Measurements from ENCODE around the gene ACAP1.

The ACAP1 gene, protein sequence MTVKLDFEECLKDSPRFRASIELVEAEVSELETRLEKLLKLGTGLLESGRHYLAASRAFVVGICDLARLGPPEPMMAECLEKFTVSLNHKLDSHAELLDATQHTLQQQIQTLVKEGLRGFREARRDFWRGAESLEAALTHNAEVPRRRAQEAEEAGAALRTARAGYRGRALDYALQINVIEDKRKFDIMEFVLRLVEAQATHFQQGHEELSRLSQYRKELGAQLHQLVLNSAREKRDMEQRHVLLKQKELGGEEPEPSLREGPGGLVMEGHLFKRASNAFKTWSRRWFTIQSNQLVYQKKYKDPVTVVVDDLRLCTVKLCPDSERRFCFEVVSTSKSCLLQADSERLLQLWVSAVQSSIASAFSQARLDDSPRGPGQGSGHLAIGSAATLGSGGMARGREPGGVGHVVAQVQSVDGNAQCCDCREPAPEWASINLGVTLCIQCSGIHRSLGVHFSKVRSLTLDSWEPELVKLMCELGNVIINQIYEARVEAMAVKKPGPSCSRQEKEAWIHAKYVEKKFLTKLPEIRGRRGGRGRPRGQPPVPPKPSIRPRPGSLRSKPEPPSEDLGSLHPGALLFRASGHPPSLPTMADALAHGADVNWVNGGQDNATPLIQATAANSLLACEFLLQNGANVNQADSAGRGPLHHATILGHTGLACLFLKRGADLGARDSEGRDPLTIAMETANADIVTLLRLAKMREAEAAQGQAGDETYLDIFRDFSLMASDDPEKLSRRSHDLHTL

DNA sequence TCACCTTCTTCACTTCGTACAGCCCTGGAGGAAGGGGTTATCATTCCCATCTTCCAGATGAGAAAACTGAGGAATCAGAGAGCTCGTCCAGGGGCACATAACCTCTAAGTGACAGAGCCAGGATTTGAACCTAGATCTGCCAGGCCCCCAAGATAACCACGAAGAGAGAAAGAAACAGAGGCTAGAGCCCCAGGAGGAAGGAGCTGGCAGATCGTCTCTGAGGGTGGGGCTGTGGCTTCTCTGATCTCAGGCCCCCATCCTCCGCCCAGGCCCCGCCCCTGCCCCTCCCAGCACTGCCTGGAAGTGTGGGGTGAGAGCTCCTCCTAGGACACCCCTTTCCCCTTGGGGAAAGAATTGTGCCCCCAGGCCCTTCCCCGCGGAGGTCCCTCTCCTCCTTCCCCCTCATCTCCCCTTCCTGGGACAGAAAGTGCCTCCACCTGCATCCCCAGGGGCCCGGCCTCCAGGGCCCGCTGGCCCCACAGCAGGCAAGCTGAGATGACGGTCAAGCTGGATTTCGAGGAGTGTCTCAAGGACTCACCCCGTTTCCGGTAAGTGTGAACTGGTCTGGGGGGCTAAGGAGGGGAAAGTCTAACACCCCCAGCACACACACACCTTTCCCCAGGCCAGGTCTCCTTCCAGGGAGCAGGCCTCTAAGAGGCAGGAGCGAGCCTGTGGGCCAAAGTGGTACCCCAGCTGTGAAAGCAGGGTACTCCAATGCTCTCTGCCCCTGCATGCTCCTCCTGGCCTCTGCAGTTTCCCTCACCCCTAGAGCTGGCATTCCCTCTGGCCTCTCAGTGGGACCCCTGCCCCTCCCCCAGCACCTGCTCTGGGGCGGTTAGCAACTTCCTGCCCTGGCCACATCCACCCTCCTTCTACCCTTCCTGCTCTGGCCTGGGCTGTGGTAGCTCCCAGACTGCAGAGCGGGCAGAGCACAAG, at the start of gene ACAP1:
Gene ACAP1 (plus strand): TSS at position 290 of the 936 bp plus-strand sequence. CDS start 206 bp downstream, at position 496.
- no peak for DNase-seq (ENCODE audit: low spot score)
- no peak within 1 kb of the TSS for H3K27ac ChIP-seq
- TF ChIP-seq, protein P1, sequence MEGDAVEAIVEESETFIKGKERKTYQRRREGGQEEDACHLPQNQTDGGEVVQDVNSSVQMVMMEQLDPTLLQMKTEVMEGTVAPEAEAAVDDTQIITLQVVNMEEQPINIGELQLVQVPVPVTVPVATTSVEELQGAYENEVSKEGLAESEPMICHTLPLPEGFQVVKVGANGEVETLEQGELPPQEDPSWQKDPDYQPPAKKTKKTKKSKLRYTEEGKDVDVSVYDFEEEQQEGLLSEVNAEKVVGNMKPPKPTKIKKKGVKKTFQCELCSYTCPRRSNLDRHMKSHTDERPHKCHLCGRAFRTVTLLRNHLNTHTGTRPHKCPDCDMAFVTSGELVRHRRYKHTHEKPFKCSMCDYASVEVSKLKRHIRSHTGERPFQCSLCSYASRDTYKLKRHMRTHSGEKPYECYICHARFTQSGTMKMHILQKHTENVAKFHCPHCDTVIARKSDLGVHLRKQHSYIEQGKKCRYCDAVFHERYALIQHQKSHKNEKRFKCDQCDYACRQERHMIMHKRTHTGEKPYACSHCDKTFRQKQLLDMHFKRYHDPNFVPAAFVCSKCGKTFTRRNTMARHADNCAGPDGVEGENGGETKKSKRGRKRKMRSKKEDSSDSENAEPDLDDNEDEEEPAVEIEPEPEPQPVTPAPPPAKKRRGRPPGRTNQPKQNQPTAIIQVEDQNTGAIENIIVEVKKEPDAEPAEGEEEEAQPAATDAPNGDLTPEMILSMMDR (conservative IDR thresholded peaks at IDR 0.05; ENCODE audit: low read depth), result no peak
- ChIA-PET CTCF (interaction anchor here (0.7 to 1.0 kb wide), 2 partner anchors 18 to 116 kb away, joined by 4 to 5 read pairs; partner anchors contain the start of gene TMEM95), POLR2A (ENCODE audit: low non-redundant PET) (interaction anchor here (0.6 kb wide), 2 partner anchors 70 to 858 kb away, joined by 3 read pairs; no protein-coding TSS in a partner anchor)

DNA sequence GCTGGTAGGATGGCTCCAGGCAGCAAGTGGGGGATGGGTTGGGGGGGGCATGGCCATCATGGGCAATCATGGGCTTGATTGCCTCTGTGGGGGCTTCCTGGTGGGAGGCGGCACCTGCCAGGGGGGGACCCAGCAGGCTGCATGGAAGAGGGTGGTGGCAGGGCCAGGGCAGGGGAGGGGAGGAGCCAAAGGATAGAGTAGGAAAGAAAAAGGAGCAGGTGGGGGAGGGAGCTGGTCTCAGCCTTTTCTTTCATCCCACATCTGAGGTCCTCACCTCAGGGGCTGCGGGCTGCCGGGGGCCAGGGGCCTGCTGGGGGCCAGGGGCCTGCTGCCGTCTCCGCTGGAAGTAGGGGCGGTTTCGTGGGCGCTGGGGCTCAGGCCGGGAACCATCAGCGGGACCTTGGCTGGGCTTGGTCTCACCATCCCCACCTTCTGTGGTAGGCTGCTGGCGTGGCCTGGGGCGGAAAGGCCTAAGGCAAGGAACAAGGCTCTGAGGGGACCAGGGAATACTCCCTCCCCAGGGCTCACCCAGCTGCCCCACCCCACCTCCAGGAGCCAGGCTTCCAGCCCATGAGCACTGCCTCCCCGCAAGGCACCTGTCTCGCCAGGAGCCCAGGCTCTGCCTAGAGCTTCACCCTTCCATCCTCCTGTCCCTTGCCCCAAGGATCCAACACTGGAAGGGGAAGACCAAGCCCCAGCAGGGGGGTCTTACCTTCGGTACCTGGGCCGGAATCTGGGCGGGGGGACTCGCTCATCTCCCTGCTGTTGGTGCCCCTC, 46.9 kb upstream of the ACAP1 start:
- no peak for DNase-seq (ENCODE audit: low spot score)
- ChIA-PET CTCF (interaction anchor here (0.7 kb wide), 1 partner anchor 244 kb away, joined by 3 read pairs; no protein-coding TSS in a partner anchor), POLR2A (ENCODE audit: low non-redundant PET) (no interaction called here)
- TF ChIP-seq, protein P1 (conservative IDR thresholded peaks at IDR 0.05; ENCODE audit: low read depth), result no peak
- H3K27ac ChIP-seq, result no peak overlapping the region

DNA sequence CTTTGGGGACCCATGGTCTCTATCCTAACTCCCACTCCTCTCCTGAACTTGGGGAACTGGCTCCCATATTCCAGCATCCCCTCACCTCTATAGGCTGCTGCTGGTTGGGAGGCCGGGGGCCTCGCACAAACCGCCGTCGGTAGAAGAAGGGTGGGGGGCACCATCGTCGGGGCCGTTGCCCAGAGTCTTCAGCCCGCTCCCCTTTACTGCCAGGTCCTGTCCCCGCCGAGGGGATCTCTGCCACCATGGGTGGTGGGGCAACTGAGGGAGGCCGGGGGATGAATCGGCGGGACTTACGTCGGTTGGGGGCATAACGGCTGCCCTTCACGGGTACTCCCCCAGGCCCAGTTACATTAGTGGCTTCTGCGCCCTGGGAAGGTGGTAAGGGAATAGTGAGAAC, 46.2 kb upstream of the ACAP1 start:
- no peak overlapping the region for H3K27ac ChIP-seq
- DNase-seq (ENCODE audit: low spot score), result no peak
- TF ChIP-seq, protein P1 (conservative IDR thresholded peaks at IDR 0.05; ENCODE audit: low read depth), result no peak
- CTCF ChIA-PET, result interaction anchor here (0.6 to 1.2 kb wide), 3 partner anchors 10 to 245 kb away, joined by 3 to 6 read pairs (median 3); no protein-coding TSS in a partner anchor
- POLR2A ChIA-PET (ENCODE audit: low non-redundant PET), result no interaction called here

DNA sequence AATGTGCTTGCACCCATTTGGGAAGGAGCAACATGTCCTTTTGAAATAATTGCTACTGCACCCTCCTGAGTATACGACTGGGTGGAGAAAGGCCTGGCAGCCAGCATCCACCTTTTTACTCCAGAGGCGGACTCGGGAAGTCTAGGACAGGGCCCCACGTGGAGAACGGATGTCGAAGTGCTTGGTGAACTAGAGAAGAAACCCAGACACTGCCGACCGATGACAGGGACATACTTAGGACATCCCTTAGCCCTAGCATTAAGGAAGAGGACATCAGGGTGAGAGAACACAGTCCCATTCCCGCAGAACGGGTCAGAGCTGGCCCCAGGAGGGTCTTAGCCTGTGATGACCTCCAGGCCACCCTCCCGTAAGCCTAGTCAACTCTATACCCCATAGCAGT, 45.6 kb upstream of the ACAP1 start:
- TF ChIP-seq, protein P1 (conservative IDR thresholded peaks at IDR 0.05; ENCODE audit: low read depth), result no peak
- ChIA-PET POLR2A (ENCODE audit: low non-redundant PET) (no interaction called here), CTCF (interaction anchor here (0.6 to 1.2 kb wide), 2 partner anchors 10 to 55 kb away, joined by 3 to 6 read pairs; no protein-coding TSS in a partner anchor)
- no peak for DNase-seq (ENCODE audit: low spot score)
- no peak overlapping the region for H3K27ac ChIP-seq

DNA sequence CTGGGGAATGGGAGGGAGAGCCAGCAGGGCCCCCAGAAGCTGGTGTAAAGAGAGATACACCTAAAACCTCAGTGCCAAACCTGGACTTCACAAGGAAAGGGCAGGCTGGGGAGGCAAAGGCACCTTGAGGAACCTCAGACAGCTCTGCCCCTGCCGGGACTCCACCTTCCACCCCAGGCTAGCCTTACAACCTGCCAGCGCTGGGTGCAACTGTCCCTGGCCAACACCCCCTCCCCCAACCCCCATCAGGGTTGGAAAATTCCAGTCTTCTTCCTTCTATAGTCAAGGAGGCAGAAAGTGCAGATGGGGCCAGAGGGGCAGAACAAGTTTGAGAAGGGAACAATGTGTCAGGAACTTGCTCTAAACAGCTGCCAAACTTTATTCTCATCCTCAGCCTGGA, 44.1 kb upstream of the ACAP1 start:
- ChIA-PET POLR2A (ENCODE audit: low non-redundant PET) (no interaction called here), CTCF (interaction anchor here (0.6 kb wide), 1 partner anchor 14 kb away, joined by 4 read pairs; no protein-coding TSS in a partner anchor)
- peak overlapping the region; percentile 81 for H3K27ac ChIP-seq
- TF ChIP-seq, protein P1 (conservative IDR thresholded peaks at IDR 0.05; ENCODE audit: low read depth), result no peak
- no peak for DNase-seq (ENCODE audit: low spot score)
